GM19372 (cell line): ENCODE data around the gene IFIT2.

Source experiments
- ATAC-seq: cut with Tn5 transposase; IDR thresholded peaks from one replicate; pipeline ENCODE4 v1.9.1; 2021; ENCODE audit warnings: mild to moderate bottlenecking, low read depth, moderate library complexity; ENCODE audit not compliant: unreplicated experiment

The IFIT2 gene

GRCh38 chr10:89357975-89358374, 56.1 kb downstream of the IFIT2 start:
- no peak for ATAC-seq
